Measurements from ENCODE around the gene FBXO21.
A peak's percentile ranks its signal among the peaks of the same experiment; 100 is the strongest.
"Not testable (repeated sequence)": the region's sequence is repeated elsewhere in the genome, so short reads cannot be mapped to it uniquely, and the experiment has no call there.

Gene FBXO21, protein sequence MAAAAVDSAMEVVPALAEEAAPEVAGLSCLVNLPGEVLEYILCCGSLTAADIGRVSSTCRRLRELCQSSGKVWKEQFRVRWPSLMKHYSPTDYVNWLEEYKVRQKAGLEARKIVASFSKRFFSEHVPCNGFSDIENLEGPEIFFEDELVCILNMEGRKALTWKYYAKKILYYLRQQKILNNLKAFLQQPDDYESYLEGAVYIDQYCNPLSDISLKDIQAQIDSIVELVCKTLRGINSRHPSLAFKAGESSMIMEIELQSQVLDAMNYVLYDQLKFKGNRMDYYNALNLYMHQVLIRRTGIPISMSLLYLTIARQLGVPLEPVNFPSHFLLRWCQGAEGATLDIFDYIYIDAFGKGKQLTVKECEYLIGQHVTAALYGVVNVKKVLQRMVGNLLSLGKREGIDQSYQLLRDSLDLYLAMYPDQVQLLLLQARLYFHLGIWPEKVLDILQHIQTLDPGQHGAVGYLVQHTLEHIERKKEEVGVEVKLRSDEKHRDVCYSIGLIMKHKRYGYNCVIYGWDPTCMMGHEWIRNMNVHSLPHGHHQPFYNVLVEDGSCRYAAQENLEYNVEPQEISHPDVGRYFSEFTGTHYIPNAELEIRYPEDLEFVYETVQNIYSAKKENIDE

DNA sequence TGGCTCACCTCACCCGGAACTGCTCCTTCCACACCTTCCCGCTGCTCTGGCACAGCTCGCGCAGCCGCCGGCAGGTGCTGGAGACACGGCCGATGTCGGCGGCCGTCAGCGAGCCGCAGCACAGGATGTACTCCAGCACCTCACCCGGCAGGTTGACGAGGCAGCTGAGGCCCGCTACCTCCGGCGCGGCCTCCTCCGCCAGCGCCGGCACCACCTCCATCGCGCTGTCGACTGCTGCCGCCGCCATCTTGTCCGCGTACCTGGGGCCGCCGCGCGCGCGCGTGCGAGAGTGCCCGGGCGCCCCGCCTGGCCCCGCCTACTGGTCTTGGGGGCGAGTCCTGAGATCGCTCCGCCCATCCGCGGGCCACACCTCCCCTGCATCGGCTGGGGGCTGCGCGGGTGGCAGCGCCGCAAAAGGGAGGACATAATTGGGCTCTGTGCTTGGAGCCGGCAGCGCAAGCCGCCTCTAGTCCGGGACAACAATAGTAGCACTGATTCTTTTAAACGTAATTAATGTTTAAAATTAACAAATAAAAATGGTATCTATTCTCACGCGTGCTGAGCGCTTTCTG, at the start of gene FBXO21:
TSS of gene FBXO21 (minus strand) at position 261 of the 572 bp plus-strand sequence. CDS start at position 247, 14 bp downstream.
- peak; percentile 82 for DNase-seq

DNA sequence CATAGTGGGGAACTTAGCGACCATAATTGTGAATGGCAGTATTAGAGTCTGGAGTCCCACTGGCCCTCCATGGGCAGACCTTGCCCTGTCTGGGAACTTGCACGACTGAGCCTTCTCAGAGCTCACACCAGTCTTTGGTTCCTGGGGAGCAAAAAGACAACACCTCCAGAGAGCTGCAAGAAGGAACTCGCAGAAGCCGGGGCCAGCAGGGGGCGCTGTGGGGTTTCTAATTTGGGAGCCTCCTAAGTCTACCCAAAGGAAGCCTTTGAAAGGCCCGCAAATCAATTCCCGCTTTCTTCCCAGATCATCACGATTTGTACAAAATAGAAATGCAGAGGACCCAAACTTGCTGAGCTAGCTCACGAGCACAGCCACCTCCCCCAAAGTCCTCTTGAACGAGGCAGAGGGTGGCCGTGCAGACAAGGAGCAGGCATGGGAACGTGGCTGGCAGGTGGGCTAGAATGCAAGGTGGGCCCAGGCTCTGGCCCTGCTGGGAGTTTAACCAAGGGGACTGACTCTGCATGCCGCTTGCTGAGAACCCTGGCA, 46.3 kb upstream of the FBXO21 start:
- DNase-seq = no peak

DNA sequence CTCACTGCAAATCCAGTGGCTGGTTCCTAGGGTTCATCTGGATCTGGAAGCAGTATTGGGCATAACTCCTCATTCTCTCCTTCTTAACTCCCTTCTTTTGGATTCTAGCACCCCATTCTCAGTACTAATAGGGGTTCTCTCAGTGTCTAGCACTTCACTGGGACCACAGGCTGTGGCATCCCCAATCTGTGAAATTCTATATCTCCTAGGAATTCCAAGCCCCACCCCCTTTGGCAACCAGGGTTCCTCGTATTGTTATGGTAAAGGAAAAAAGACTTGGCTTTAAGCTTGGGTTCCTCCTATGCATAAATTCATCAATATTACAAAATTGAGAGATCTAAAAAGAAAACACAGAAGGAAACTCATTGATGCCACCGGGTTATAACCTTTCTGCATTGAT, 45.0 kb upstream of the FBXO21 start:
- DNase-seq = no peak

DNA sequence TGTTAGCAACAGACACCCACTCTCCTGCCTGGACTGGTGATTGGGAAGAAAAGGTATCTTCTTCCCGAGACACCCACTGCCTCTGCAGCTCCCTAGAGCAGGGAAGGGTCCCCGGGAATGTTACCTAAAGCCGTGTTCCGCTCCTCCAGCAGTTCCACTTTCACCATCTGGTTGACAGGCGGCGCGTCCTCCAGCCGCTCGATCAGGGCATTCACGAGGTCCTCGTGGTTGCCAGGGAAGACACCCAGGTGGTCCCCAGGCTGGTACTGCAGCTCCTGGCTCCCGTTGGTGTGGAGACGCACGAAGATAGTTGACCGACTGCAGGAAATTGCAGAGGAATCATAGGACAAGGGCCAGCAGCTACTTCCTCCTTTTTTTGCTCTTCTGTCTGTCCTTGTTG, 44.2 kb upstream of the FBXO21 start:
- DNase-seq = no peak

DNA sequence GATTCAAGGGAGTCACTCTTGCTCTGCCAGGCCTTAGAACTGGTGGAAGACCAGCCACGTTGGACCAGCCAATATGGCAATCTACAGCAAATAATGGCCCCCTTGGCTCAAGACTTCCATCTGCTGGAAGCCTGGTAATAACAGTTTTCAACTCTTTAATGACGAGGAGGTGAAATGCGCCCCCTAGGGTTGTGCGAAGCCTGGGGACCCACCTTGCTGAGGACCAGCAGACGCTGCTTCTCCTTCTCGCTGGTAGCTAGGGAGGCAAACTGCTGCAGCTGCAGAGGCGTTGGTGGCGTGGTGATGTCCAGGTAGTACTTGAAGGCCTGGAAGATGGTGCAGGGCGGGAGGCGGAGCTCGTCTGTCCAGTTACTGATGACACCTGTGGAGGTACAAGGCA, 41.5 kb upstream of the FBXO21 start:
- DNase-seq = no peak

DNA sequence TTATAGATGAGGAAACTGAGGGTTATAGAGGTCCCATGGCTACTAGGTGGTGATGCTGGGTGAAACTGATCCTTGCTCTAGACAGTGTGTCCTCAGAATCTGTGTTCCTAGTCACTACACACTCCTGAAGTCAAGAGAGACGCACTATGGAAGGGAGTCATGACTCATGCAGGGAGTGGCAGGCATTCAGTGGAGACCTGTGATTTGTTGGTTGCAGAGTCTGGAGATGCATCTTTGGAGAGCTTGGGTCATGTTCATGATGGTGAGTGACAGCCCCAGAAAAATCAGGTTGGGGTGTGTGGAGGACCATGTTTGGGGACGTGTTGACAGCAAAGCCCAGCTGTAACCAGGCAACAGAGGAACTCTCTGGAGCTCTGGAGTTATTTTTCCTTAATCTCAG, 38.0 kb upstream of the FBXO21 start:
- DNase-seq = no peak

DNA sequence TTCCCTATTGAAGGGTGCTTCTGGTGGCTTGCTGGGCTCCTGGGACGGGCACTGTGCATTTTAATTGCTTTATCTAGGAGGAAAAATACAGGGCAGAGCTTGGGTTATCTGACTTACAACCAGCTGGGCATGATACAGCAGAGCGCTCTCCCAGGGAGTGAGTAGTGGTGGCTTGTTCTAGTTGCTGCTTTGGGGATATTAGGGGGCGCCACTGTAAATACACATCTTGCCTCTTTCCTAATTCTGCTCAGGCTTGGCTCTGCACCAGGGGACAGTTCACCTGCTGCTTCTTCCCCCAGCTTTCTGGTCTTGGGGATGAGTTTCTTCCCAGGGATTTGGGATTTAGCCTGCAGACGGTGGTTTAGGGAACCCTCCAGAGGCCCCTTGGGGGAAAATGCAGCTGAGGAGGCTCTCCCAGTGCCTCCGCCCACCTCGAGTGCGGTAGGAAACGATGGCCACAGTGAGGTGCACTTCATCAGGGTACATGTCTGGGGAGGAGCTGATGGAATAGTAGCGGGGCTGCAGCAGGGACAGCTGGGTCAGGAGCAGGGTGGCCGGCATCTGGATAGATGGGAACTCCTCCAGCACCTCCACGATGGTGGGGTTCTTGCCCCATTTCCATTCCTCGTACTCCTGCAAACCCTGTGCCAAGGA, 36.9 kb upstream of the FBXO21 start:
- DNase-seq = no peak

DNA sequence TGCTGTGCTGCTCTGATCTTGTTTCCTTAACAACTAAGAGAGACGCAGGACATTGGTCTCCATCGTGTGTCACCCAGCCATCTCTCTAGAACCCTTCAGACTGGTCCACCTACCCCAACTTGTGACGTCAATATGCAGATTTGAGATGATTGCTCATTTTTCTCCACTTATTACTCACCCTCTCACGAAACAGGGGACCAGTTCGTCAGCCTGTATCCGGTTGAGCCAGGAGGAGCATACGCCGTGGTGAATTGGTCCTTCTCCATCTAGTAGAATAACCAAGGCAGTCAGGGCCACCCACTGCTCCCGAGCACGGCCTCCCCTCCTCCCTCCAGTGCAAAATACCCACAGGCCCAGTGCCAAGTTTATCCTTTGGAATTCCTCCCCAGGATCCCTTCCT, 36.2 kb upstream of the FBXO21 start:
- no peak for DNase-seq

DNA sequence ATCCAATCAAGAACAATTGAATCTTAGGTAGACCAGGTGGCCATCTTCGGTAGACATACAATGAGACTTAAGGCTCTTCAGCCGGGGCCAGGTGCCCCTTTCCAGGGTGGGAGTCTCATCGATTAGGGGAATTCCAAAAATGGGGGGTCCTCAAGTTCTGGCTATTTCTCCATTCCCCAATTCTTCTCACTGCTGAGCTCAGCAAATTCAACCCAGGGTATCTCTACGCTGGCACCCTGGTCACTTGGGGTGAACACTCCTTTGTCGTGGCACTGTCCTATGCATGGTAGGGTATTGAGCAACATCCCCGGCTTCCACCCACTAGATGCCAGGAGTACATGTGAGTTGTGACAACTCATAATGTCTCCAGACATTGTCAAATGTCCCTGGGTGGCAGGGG, 34.9 kb upstream of the FBXO21 start:
- no peak for DNase-seq

DNA sequence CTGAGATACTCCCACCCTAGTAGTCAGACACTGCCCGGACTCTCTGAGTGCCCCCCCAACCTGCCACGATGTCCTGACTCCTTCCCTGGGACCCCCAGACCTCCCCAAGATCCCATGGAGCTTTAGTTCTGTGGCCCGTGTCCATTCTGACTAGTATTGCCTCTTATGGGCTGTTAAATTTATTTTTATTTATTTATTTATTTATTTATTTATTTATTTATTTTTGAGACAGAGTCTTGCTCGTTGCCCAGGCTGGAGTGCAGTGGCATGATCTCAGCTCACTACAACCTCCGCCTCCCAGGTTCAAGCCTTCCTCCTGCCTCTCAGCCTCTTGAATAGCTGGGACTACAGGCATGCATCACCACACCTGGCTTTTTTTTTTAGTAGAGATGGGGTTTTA, 30.7 kb upstream of the FBXO21 start:
- DNase-seq = not testable (repeated sequence)

DNA sequence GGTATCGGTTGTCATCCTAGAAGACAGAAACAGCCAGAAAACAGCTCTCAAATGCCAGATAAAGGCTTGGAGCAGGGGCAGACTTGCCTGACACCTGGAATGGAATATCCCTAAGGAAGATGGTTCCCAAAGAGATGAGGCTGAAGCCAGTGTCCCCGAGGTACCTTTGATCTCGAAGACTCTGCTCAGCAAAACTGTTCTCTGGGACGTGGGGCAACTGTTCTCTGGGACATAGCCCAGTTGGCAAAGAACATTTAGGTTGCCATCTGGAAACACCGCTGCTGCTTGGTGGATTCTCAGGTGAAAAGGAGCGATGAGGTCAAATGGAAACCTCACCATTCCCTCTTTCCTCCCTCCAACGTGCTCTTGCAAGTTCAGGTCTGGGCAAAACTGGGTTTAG, 27.9 kb upstream of the FBXO21 start:
- no peak for DNase-seq

DNA sequence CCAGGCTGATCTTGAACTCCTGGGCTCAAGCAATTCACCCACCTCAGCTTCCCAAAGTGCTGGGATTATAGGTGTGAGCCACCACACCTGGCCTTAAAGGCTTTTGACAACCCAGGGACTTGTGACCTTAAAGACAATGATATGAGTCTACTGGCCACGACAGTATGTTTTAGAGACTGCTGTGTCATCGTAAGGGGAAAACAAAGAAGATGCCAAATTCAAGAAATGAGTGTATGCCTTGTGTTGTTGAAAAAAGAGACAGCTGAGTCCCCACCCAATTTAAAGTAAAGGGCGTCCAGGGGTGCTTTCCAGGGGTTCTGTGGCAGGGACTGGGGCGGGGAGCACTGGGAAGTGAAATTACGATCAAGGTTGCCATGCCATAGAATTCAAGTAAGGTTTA, 26.4 kb upstream of the FBXO21 start:
- no peak for DNase-seq

DNA sequence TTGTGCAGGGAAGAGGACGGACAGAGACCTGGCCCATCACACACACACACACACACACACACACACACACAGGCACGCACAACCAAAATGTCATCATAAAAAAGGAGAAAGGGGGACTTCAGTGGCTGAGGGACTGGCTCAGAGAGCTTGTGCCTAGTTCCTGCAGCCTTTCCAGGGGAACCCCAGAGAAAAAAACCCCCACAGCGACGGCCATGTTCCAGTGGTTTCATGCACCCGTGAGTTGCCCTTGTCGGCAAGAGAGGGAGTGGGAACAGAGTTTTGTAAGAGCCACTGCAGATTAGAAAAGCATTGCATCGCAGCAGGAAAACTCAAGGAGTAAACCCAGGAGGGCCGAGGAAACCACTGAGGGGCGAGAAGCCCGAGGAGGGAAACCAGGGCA, 24.5 kb upstream of the FBXO21 start:
- DNase-seq = no peak

DNA sequence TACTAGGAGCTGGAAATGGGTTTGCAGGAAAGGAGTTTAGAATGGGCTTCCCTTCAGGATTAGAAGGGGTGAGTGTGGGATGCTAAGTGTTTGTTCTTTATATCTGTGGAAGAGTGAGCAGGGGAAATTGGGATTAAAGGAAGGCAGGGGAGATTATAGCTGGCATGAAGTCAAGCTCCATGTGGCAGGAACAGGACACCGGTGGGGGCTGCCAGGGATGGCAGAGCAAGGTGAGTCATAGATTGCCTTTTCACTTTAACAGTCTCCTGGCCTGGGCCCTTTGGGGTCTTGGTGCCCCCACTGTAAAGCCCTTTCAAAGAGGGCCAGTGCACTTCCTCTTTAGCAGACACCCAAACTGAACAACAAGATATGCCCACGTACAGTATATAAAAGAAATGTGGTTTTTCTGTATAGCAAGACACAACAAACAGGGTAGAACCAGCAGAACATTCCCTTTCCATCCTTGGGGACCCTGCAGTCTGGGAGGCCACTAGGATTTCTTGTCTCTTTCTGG, 23.1 kb upstream of the FBXO21 start:
- no peak for DNase-seq

DNA sequence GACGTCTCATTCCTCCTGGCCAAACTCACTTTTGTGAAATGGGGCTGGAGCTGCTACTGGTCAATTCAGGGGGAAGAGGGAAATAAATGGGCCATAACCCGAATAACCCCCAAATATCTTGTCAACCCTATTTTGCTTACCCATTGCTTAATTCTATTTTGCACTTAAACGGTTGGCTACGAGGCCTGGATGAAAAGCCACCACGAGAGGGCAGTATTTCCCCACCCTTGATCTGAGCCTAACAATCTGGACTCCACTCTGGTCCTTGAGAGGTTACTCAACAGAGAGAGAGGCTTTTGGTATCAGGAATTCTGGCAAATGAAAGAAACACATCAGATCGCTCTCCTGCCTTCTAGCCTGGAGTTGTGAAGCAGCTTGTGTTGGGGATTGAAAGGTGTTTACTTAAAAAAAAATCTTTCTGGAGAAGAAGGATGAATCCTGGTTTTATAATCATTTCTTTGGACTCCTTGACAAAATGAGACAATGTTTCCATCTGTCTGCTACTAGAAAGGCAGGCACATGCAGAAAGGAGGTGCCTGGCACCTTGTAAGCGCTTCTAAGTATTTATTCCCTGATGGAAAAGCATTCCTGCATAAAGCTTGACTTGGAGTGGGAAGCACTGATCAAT, 22.4 kb upstream of the FBXO21 start:
- DNase-seq = peak; percentile 52

DNA sequence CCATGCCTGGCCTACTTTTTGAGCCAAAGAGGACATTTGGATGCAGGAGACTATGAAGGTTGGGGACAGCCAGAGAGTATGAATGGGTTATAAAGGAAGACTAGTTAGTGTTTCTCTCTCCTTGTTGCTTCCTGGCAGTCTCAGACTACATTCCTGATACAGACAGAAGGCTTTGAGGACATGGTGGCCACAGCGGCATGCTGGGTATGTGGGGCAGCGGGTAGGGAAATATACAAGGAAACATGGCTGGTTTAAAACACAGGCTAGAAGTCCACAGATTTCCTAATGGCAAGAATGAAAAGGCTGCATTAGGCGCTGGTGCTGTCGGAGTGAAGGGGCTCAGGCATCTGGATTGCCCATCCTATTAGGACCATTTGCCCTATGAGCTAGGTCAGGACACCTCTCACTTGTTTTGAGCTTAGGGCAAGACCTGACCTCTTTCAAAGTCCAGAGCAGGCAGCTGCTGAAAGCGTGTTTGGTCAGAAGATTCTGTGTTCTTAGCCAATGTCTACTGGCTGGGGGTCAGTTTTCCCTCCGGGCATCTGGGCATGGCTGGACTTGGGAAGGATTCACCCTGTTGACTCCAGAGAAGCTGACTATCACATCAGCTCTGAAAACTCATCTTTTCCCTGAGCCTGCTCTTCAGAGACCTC, 20.1 kb upstream of the FBXO21 start:
- no peak for DNase-seq

DNA sequence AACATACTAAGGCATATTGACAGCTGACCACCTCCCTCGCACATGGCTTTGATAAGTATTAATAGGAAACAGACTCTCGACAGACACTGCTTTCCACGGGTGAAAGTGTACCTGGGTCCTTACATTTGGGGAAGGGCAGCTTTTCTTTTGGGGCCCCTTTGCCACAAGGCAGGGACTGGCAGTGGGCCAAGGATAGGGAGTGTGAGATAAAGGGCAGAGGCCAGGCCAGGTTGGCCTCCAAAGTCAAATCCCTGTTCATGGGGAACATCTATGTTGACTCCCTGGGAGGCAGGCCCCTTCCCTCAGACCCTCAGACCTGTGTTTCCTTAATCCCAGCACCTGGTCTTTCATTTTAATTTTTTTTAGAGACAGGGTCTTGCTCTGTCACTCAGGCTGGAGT, 19.4 kb upstream of the FBXO21 start:
- DNase-seq = no peak

DNA sequence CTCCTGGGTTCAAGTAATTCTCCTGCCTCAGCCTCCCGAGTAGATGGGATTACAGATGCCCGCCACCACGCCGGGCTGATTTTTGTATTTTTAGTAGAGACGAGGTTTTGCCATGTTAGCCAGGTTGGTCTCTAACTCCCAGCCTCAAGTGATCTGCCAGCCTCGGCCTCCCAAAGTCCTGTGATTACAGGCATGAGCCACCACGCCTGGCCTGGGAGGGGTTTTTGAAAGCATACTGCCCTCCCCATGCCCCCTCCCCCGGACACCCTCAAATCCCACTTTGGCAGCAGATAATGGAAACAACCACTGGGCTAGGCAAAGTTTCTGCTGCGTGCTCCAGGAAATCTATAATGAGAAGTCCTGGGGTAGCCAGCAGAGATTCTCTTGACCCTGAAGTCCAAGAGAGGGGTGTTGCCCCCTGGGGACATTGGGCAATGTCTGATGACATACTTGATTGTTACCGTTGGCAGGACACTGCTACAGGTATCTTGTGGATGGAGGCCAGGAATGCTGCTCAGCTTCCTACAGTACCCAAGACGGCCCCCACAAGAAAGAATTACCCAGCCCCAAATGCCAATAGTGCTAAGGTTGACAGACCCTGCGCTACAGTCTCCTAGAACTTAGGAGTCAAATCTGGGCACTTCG, 18.7 kb upstream of the FBXO21 start:
- no peak for DNase-seq

DNA sequence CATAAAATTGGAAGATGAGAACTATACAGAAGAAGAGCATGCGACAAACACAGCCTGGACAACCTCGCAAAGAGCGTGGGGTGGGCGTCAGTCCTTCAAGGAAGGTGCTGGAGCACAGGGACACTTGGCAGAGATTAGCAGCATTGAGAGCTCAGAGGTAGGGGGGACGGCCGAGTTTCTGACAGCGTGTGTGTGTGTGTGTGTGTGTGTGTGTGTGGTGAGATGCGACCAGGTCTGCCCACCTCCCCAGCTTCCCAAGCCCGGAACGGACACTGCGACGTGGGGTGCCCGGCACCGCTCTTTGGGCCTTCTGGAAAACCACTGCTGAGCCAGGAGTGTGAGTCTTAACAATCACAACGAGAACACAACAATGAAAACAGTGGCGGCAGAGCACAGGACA, 17.9 kb upstream of the FBXO21 start:
- DNase-seq = no peak

DNA sequence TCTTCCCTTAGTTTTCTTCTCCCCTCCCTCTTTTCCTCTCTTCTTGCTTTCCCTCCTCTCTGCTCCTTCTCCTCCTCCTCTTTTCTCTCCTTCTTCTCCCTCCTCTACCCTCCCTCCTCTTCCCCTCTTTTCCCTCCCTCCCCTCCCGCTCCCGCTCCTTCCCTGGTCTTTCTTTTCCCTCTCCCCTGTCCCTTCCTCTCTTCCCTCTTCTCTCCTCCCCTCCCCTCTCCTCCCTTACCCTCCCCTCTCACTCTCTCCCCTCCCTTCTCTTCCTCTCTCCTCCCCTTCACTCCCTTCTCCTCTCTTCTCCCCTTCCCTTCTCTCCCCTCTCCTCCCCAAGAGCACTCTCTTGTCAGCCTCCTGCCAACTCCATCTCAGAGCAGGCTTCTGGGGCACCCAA, 17.4 kb upstream of the FBXO21 start:
- DNase-seq = no peak

DNA sequence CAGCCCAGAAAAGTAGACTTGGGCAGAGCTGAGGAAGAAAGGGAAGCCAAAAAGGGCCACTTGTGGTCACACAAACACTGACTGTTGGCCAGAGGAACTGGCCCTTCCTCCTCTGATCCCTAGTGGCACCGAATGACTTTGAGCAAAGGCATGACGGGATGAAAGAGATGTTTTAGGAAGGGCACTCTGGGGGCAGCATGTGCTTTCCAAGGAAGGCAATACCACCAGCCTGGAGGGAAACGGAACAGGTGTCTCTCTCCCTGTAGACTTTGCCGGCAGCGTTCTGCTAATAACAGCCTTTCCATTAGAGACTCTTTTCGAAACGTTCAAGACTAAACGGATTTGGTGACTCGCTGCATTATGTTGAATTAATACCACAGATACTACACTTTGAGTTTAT, 12.3 kb upstream of the FBXO21 start:
- DNase-seq = no peak

DNA sequence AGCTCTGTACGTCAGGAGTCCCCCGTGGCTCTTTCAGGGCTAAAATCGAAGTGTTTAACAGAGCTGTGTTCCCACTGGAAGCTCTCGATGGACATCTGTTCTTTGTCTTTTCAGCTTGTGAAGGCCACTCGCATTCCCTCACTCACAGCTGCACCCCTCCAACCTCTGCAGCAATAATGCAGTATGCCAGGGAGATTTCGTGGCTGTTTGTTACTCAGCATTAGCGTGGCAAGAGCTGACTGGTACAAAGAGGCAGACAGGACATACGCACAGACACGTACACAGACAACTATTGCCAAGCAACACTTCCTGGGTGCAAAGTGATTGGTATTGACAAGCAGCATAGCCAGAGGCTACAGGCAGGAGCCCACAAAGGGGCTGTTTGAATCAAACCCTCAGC, 11.8 kb upstream of the FBXO21 start:
- no peak for DNase-seq
